Sciatic nerve (tissue), 2 donors: Measurements from ENCODE around the gene PAGR1. TPM values are rescaled to one million over a fixed set of nuclear protein-coding genes. Genes with fewer than 3 reads are reported as not detected.
"Not testable (repeated sequence)": the region's sequence is repeated elsewhere in the genome, so short reads cannot be mapped to it uniquely, and the experiment has no call there.

Experiments used
- ATAC-seq: fragments of 200-7000 bp; cut with Tn5 transposase; one replicate; pipeline ENCODE4 v1.9.1; 2020; ENCODE audit warnings: mild to moderate bottlenecking, moderate library complexity
- DNase-seq: peaks from one replicate; pipeline ENCODE4 v3.0.0-alpha.2; 2020; ENCODE audit warnings: low spot score
- intact Hi-C: fragments of 100-400 bp; cut with DNase I; formaldehyde crosslinking; loops from one replicate; pipeline ENCODE4 v1.14.2; 2022
- total RNA-seq: library from RNA; stranded (reverse); fragmentation: NEBNext Ultra II Directional; extraction: Animal tissue kit (Norgen Biotek cat#: 25700); gene quantifications from one replicate; pipeline ENCODE4 v1.2.1, GENCODE V29; 2021
- donor health status: DM: no; HTN: no; CAD: no.
- donor health status: DM: no; HTN: no; CAD: no.

PAGR1 gene
- total RNA-seq, 1 donor from 2014 or later, result 29.7 TPM

GRCh38 chr16:29852654-29853053, 36.7 kb downstream of the PAGR1 start:
- ATAC-seq (no peak), DNase-seq (no peak)
- intact Hi-C loops, result loop anchor here (10.0 kb wide), 2 partner anchors 52 to 152 kb away; partner anchors contain the start of gene ASPHD1

- ATAC-seq (no peak), DNase-seq (no peak)
- intact Hi-C loops, result loop anchor here (10.0 kb wide), 2 partner anchors 50 to 150 kb away; partner anchors contain the start of gene ASPHD1
These were observed 38.7 kb downstream of the PAGR1 start for GRCh38 chr16:29854520-29855100.

- intact Hi-C loops, result loop anchor here (10.0 kb wide), 2 partner anchors 48 to 148 kb away; partner anchors contain the start of gene ASPHD1
- ATAC-seq (no peak), DNase-seq (no peak)
These were observed 41.3 kb downstream of the PAGR1 start for GRCh38 chr16:29857133-29857760.

GRCh38 chr16:29858149-29858849, 42.3 kb downstream of the PAGR1 start:
- DNase-seq (no peak), ATAC-seq (no peak)
- intact Hi-C loops, result loop anchor here (10.0 kb wide), 2 partner anchors 47 to 147 kb away; partner anchors contain the start of gene ASPHD1

GRCh38 chr16:29858974-29859373, 43.0 kb downstream of the PAGR1 start:
- no peak for ATAC-seq
- intact Hi-C loops, result loop anchor here (10.0 kb wide), 2 partner anchors 46 to 146 kb away; partner anchors contain the start of gene ASPHD1
- no peak for DNase-seq

- no peak for ATAC-seq
- no peak for DNase-seq
- intact Hi-C loops, result no loop called here
These were observed 44.3 kb downstream of the PAGR1 start for GRCh38 chr16:29860218-29860617.

- no peak for ATAC-seq
- DNase-seq, result no peak
- intact Hi-C loops, result no loop called here
These were observed 46.5 kb downstream of the PAGR1 start for GRCh38 chr16:29862383-29862883.

GRCh38 chr16:29862884-29863668, 47.1 kb downstream of the PAGR1 start, which contains the start of gene CDIPT:
Gene CDIPT (minus strand): TSS chr16:29863226. CDS start chr16:29862857, 369 bp downstream.
- intact Hi-C loops, result no loop called here
- DNase-seq, result peak; percentile 93
- ATAC-seq, result peak; percentile 99

GRCh38 chr16:29863669-29863984, 47.7 kb downstream of the PAGR1 start:
- DNase-seq (no peak), ATAC-seq (no peak)
- intact Hi-C loops, result no loop called here

- ATAC-seq, result no peak
- intact Hi-C loops, result no loop called here
- DNase-seq, result no peak
These were observed 48.3 kb downstream of the PAGR1 start for GRCh38 chr16:29864205-29864604.

- intact Hi-C loops, result no loop called here
- DNase-seq, result no peak
- no peak for ATAC-seq
These were observed 52.6 kb downstream of the PAGR1 start for GRCh38 chr16:29868396-29869009.

GRCh38 chr16:29869067-29869466, 53.1 kb downstream of the PAGR1 start:
- intact Hi-C loops, DNase-seq, ATAC-seq: not testable (repeated sequence)

Other genes starting within 250 kb of the PAGR1 start
- 5.4 TPM for gene SPN, start 152.9 kb upstream of the PAGR1 start, total RNA-seq
- gene QPRT, start 137.0 kb upstream of the PAGR1 start, total RNA-seq, result 26.3 TPM
- 2.2 TPM for gene C16orf54, start 70.2 kb upstream of the PAGR1 start, total RNA-seq
- not detected for gene ZG16, start 37.9 kb upstream of the PAGR1 start, total RNA-seq
- gene KIF22, start 25.4 kb upstream of the PAGR1 start, total RNA-seq, result 16.9 TPM
- gene MAZ, start 9.6 kb upstream of the PAGR1 start, total RNA-seq, result 123 TPM
- 26.3 TPM for gene PRRT2, start 4.0 kb upstream of the PAGR1 start, total RNA-seq
- 123 TPM for gene MVP, start 4.3 kb downstream of the PAGR1 start, total RNA-seq
- gene CDIPT, start 47.1 kb downstream of the PAGR1 start, total RNA-seq, result 58.4 TPM
- 3.1 TPM for gene SEZ6L2, start 83.4 kb downstream of the PAGR1 start, total RNA-seq
- 5.0 TPM for gene ASPHD1, start 84.3 kb downstream of the PAGR1 start, total RNA-seq
- gene KCTD13, start 110.1 kb downstream of the PAGR1 start, total RNA-seq, result 30.4 TPM
- 82.4 TPM for gene TMEM219, start 145.9 kb downstream of the PAGR1 start, total RNA-seq
- 51.8 TPM for gene TAOK2, start 157.7 kb downstream of the PAGR1 start, total RNA-seq
- 11.1 TPM for gene HIRIP3, start 179.5 kb downstream of the PAGR1 start, total RNA-seq
- 59.2 TPM for gene INO80E, start 180.1 kb downstream of the PAGR1 start, total RNA-seq
- gene DOC2A, start 194.9 kb downstream of the PAGR1 start, total RNA-seq, result 0.67 TPM
- not detected for gene C16orf92, start 207.0 kb downstream of the PAGR1 start, total RNA-seq
- gene TLCD3B, start 215.1 kb downstream of the PAGR1 start, total RNA-seq, result not detected
- 600 TPM for gene ALDOA, start 249.6 kb downstream of the PAGR1 start, total RNA-seq